Caco-2 (cell line): ENCODE measurements around the gene PCDHGB6. TPM values are rescaled to one million over a fixed set of nuclear protein-coding genes. Genes with fewer than 3 reads are reported as not detected.
"Not testable (repeated sequence)": the region's sequence is repeated elsewhere in the genome, so short reads cannot be mapped to it uniquely, and the experiment has no call there.

Source experiments
- BruUV-seq: library from RNA; stranded (reverse); fragments of 400-500 nt; replicated peaks from 2 replicates; lab custom pipeline; 2021; lab: Mats Ljungman, UMichigan
- CTCF ChIA-PET: fragments of 300-600 bp; sonication (Branson Sonifier 250); formaldehyde crosslinking; loops from one replicate; lab custom pipeline; 2022; ENCODE audit warnings: antibody characterized with exemption; lab: Charles Lee
- POLR2A ChIA-PET: fragments of 300-600 bp; sonication (Branson Sonifier 250); formaldehyde crosslinking; loops from one replicate; lab custom pipeline; 2022; ENCODE audit warnings: antibody characterized with exemption; lab: Charles Lee
- DNase-seq, 2 experiments: peaks; one replicate each; pipeline versions ENCODE4 v3.0.0 to v3.0.0-alpha.2; 2020 to 2022
- H3K27me3 ChIP-seq: replicated peaks from 2 replicates; pipeline ENCODE4 v1.6.0; 2011; ENCODE audit warnings: low read length; ENCODE audit not compliant: control insufficient read depth, insufficient read depth
- H3K36me3 ChIP-seq: 2 replicates; pipeline ENCODE4 v1.5.1; 2011; ENCODE audit warnings: low read length; ENCODE audit not compliant: control insufficient read depth, insufficient read depth
- H3K4me1 ChIP-seq: fragments of 250-450 bp; sonication (Bioruptor Pico); 2 replicates; pipeline ENCODE4 v1.5.1; 2020; ENCODE audit warnings: mild to moderate bottlenecking
- H3K4me3 ChIP-seq: 2 replicates; pipeline ENCODE4 v1.5.1; 2011; ENCODE audit warnings: low read depth, mild to moderate bottlenecking, control low read depth, low read length
- H3K9me3 ChIP-seq: fragments of 250-450 bp; sonication (Bioruptor Pico); 2 replicates; pipeline ENCODE4 v1.5.1; 2020; ENCODE audit warnings: mild to moderate bottlenecking, moderate library complexity
- H3K27ac Mint-ChIP-seq: one replicate; pipeline ENCODE4 v1.8.0; 2022; ENCODE audit warnings: mixed read lengths; ENCODE audit not compliant: unreplicated experiment
- H3K27me3 Mint-ChIP-seq: one replicate; pipeline ENCODE4 v1.8.0; 2022; ENCODE audit warnings: mixed read lengths; ENCODE audit not compliant: insufficient read depth, unreplicated experiment
- H3K36me3 Mint-ChIP-seq: one replicate; pipeline ENCODE4 v1.8.0; 2022; ENCODE audit warnings: mild to moderate bottlenecking, mixed read lengths; ENCODE audit not compliant: insufficient read depth, unreplicated experiment
- H3K4me1 Mint-ChIP-seq: one replicate; pipeline ENCODE4 v1.8.0; 2022; ENCODE audit warnings: low read depth, mixed read lengths; ENCODE audit not compliant: unreplicated experiment
- H3K4me3 Mint-ChIP-seq: one replicate; pipeline ENCODE4 v1.8.0; 2022; ENCODE audit warnings: mild to moderate bottlenecking, moderate library complexity, mixed read lengths; ENCODE audit not compliant: unreplicated experiment
- H3K9me3 Mint-ChIP-seq: one replicate; pipeline ENCODE4 v1.8.0; 2022; ENCODE audit warnings: mixed read lengths; ENCODE audit not compliant: unreplicated experiment
- CTCF ChIP-seq, 2 experiments: fragments of 200-600 bp in 1 of 2; IDR thresholded peaks; 1 replicate in 1 of 2; 2 replicates in 1 of 2; pipeline versions ENCODE4 v1.5.1 to v1.8.0; 2011 to 2022; ENCODE audit warnings: antibody characterized with exemption in 1 of 2, control low read depth in 1 of 2, inconsistent platforms in 1 of 2, low read depth in 1 of 2, low read length in 1 of 2, mild to moderate bottlenecking in 1 of 2, moderate library complexity in 1 of 2; ENCODE audit not compliant: insufficient read depth in 1 of 2, severe bottlenecking in 1 of 2, unreplicated experiment in 1 of 2
- intact Hi-C: fragments of 100-400 bp; cut with micrococcal nuclease; formaldehyde crosslinking; loops from one replicate; pipeline ENCODE4 v1.10.0; 2022; ENCODE audit not compliant: unreplicated experiment
- total RNA-seq: library from RNA; stranded (reverse); gene quantifications from 2 replicates; pipeline ENCODE4 v1.2.3, GENCODE V29; 2022

PCDHGB6 gene
- total RNA-seq, 1 experiment from 2014 or later, result 2.5 TPM

- no peaks in the 10 kb centered on the region for H3K4me1 Mint-ChIP-seq
- no peak for DNase-seq
- ChIA-PET CTCF (interaction anchor here (0.6 kb wide), 1 partner anchor 44 kb away, joined by 3 read pairs; no protein-coding TSS in a partner anchor), POLR2A (interaction anchor here (0.7 kb wide), 1 partner anchor 1261 kb away, joined by 3 read pairs; no protein-coding TSS in a partner anchor)
- Histone ChIP-seq H3K9me3 (peaks cover 6% of the 10 kb centered on the region; the same call in 1 of the 2 replicates), H3K36me3 (no peaks in the 10 kb centered on the region), H3K4me1 (no peaks in the 10 kb centered on the region), H3K27me3 (no peaks in the 10 kb centered on the region), H3K4me3 (no peak within 1 kb of the TSS)
- H3K9me3 Mint-ChIP-seq, result peaks cover 48% of the 10 kb centered on the region
- no peaks in the 10 kb centered on the region for H3K27me3 Mint-ChIP-seq
- BruUV-seq, result no TSS peak
- no peak within 1 kb of the TSS for H3K4me3 Mint-ChIP-seq
- peaks cover 7% of the 10 kb centered on the region for H3K36me3 Mint-ChIP-seq
- intact Hi-C loops, result no loop called here
- no peak within 1 kb of the TSS for H3K27ac Mint-ChIP-seq
- TF ChIP-seq CTCF (IDR thresholded peaks at IDR 0.05; ENCODE audit: insufficient read depth in 1 of 2, low read depth in 1 of 2, low read length in 1 of 2, severe bottlenecking in 1 of 2, unreplicated experiment in 1 of 2), result no peak
Measured at GRCh38 chr5:141430332-141431113, 22.7 kb downstream of the PCDHGB6 start, which contains the start of gene PCDHGA12. Gene PCDHGA12 (plus strand): TSS chr5:141430507. CDS start chr5:141430760, 253 bp downstream.

- intact Hi-C loops, result no loop called here
- Histone ChIP-seq H3K27me3 (no peaks in the 10 kb centered on the region), H3K4me3 (no peak overlapping the region), H3K4me1 (no peaks in the 10 kb centered on the region), H3K36me3 (no peaks in the 10 kb centered on the region), H3K9me3 (peaks cover 6% of the 10 kb centered on the region; the same call in 1 of the 2 replicates)
- no peak for DNase-seq
- peaks cover 7% of the 10 kb centered on the region for H3K36me3 Mint-ChIP-seq
- H3K27me3 Mint-ChIP-seq, result no peaks in the 10 kb centered on the region
- ChIA-PET CTCF (no interaction called here), POLR2A (interaction anchor here (0.7 kb wide), 1 partner anchor 1261 kb away, joined by 3 read pairs; no protein-coding TSS in a partner anchor)
- no TSS peak for BruUV-seq
- H3K4me3 Mint-ChIP-seq, result no peak overlapping the region
- H3K27ac Mint-ChIP-seq, result no peak overlapping the region
- TF ChIP-seq CTCF (IDR thresholded peaks at IDR 0.05; ENCODE audit: insufficient read depth in 1 of 2, low read depth in 1 of 2, low read length in 1 of 2, severe bottlenecking in 1 of 2, unreplicated experiment in 1 of 2), result no peak
- H3K9me3 Mint-ChIP-seq, result peaks cover 48% of the 10 kb centered on the region
- H3K4me1 Mint-ChIP-seq, result no peaks in the 10 kb centered on the region
Measured at GRCh38 chr5:141431286-141431685, 23.5 kb downstream of the PCDHGB6 start.

- intact Hi-C loops, CTCF ChIA-PET, H3K36me3 Mint-ChIP-seq: not testable (repeated sequence)
Measured at GRCh38 chr5:141432308-141432707, 24.5 kb downstream of the PCDHGB6 start.

GRCh38 chr5:141432726-141433125 is 24.9 kb downstream of the PCDHGB6 start:
- H3K27ac Mint-ChIP-seq, intact Hi-C loops, H3K4me1 ChIP-seq, H3K9me3 ChIP-seq, H3K36me3 ChIP-seq, H3K4me3 ChIP-seq, H3K27me3 ChIP-seq, H3K4me3 Mint-ChIP-seq, BruUV-seq, CTCF ChIA-PET, DNase-seq, H3K27me3 Mint-ChIP-seq, POLR2A ChIA-PET, H3K4me1 Mint-ChIP-seq, H3K36me3 Mint-ChIP-seq: not testable (repeated sequence)
- peaks cover 48% of the 10 kb centered on the region for H3K9me3 Mint-ChIP-seq

More at GRCh38 chr5:141432308-141432707, 24.5 kb downstream of the PCDHGB6 start:
- H3K36me3 ChIP-seq, H3K4me3 ChIP-seq, POLR2A ChIA-PET, H3K4me1 ChIP-seq, H3K4me3 Mint-ChIP-seq, H3K27me3 ChIP-seq, H3K27ac Mint-ChIP-seq, BruUV-seq, H3K9me3 ChIP-seq, H3K27me3 Mint-ChIP-seq, DNase-seq, H3K4me1 Mint-ChIP-seq: not testable (repeated sequence)
- H3K9me3 Mint-ChIP-seq, result peaks cover 48% of the 10 kb centered on the region
